Erythroblast (primary cell): ENCODE data around the gene MRPL49.

Experiments
- GATA1 ChIP-seq: IDR thresholded peaks from 2 replicates; pipeline ENCODE4 v1.6.1; 2011; ENCODE audit warnings: low read depth, mild to moderate bottlenecking, control low read depth, low read length, moderate library complexity
- POLR2A ChIP-seq: IDR thresholded peaks from 2 replicates; pipeline ENCODE4 v1.6.1; 2011; ENCODE audit warnings: mild to moderate bottlenecking, low read length

- TF ChIP-seq POLR2A, result no peak
- TF ChIP-seq GATA1, result no peak
Observed at GRCh38 chr11:65072631-65072966, 49.5 kb upstream of the MRPL49 start.
